ENCODE data around the gene PCSK1N.

GRCh38 chrX:48782216-48782615 is 53.2 kb downstream of the PCSK1N start:
- TF ChIP-seq CTCF (conservative IDR thresholded peaks at IDR 0.05; ENCODE audit: low read length) (no peak), EZH2phosphoT487 (IDR thresholded peaks at IDR 0.05; ENCODE audit: borderline replicate concordance) (no peak)

Data from Loucy (cell line).